Loucy (cell line): ENCODE data around the gene RBBP5.

Experiments used
- H2AFZ ChIP-seq: fragments of 200-600 bp; sonication (generic); 2 replicates; pipeline ENCODE4 v1.6.0; 2016; ENCODE audit warnings: antibody characterized with exemption, mild to moderate bottlenecking, low read length, moderate library complexity
- H3F3A ChIP-seq: fragments of 200-600 bp; 2 replicates; pipeline ENCODE4 v1.6.0; 2016; ENCODE audit warnings: antibody characterized with exemption, low read depth, mild to moderate bottlenecking
- H3K27me3 ChIP-seq: fragments of 200-600 bp; sonication (generic); 2 replicates; pipeline ENCODE4 v1.6.1; 2014; ENCODE audit warnings: low read length, mild to moderate bottlenecking; ENCODE audit not compliant: insufficient read depth, poor library complexity, severe bottlenecking
- H3K36me3 ChIP-seq: fragments of 200-600 bp; sonication (generic); 2 replicates; pipeline ENCODE4 v1.6.1; 2016; ENCODE audit warnings: low read length; ENCODE audit not compliant: insufficient read depth
- H3K4me1 ChIP-seq: fragments of 200-600 bp; sonication (generic); 2 replicates; pipeline ENCODE4 v1.5.1; 2014; ENCODE audit warnings: low read length, mild to moderate bottlenecking; ENCODE audit not compliant: insufficient read depth, poor library complexity, severe bottlenecking
- H3K4me2 ChIP-seq: fragments of 200-600 bp; sonication (generic); 2 replicates; pipeline ENCODE4 v1.6.0; 2014; ENCODE audit warnings: antibody characterized with exemption, low read length, low read depth, mild to moderate bottlenecking; ENCODE audit not compliant: poor library complexity, severe bottlenecking
- H3K4me3 ChIP-seq: fragments of 200-600 bp; sonication (generic); 2 replicates; pipeline ENCODE4 v1.5.1; 2014; ENCODE audit warnings: low read length, mild to moderate bottlenecking, mixed read lengths; ENCODE audit not compliant: poor library complexity, severe bottlenecking
- H3K79me2 ChIP-seq: fragments of 200-600 bp; sonication (generic); 2 replicates; pipeline ENCODE4 v1.6.1; 2014; ENCODE audit warnings: low read length; ENCODE audit not compliant: insufficient read depth
- H3K9ac ChIP-seq: fragments of 200-600 bp; sonication (generic); 2 replicates; pipeline ENCODE4 v1.6.0; 2014; ENCODE audit warnings: mild to moderate bottlenecking, low read depth, low read length, moderate library complexity; ENCODE audit not compliant: poor library complexity, severe bottlenecking
- H3K9me2 ChIP-seq: fragments of 200-600 bp; sonication (generic); replicated peaks from 2 replicates; pipeline ENCODE4 v1.6.1; 2016; ENCODE audit warnings: low read depth, low read length, mixed read lengths
- H3K9me3 ChIP-seq: fragments of 200-600 bp; sonication (generic); 2 replicates; pipeline ENCODE4 v1.6.1; 2014; ENCODE audit warnings: mild to moderate bottlenecking, antibody characterized with exemption, low read length, low read depth; ENCODE audit not compliant: insufficient read depth
- H4K20me1 ChIP-seq: fragments of 200-600 bp; sonication (generic); 2 replicates; pipeline ENCODE4 v1.6.0; 2014; ENCODE audit warnings: antibody characterized with exemption, low read length, mild to moderate bottlenecking; ENCODE audit not compliant: insufficient read depth, poor library complexity, severe bottlenecking
- EZH2phosphoT487 ChIP-seq: fragments of 200-600 bp; IDR thresholded peaks from 2 replicates; pipeline ENCODE4 v1.6.1; 2018; ENCODE audit warnings: antibody characterized with exemption, mild to moderate bottlenecking, moderate library complexity, borderline replicate concordance
- TF ChIP-seq, protein P1 (sequence below): fragments of 200-600 bp; sonication (generic); conservative IDR thresholded peaks from 2 replicates; pipeline ENCODE4 v1.5.1; 2014; ENCODE audit warnings: mild to moderate bottlenecking, antibody characterized with exemption, low read length

The RBBP5 gene

DNA sequence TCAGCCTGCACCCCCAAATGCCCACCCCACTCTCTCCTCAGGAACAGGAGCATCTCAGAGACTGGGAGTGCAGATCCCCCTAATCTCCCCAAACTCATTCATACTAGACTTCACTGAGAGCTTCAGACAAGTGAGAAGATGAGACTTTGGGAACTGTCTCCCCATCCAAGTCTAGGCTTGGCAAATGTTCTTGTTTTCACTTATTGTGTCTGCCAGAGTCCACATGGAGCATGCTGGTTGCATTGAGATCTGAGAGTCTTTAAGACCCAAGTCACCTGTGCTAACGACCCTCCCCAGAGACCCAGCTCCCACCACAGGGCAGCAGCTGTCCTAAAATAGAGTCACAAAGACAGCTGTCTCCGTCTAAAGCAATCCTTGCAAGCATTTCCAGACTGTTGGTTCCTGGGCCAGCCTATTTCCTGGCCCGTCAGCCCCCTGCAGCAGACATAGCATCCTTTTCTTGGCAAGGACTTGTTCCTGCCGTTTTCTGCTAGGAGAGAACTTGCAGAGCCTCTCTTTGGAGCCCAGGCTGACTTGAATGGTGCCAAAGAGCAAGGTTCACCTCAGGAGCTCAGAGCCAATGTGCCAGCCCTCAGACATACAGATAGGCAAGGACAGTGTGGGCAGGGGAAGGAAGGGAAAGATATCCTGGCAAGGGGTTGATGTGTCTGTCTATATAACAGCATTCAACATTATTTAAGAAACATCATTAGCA, 80.6 kb downstream of the RBBP5 start:
- Histone ChIP-seq H3K4me3 (no peak overlapping the region), H2AFZ (no peak overlapping the region), H3K9me3 (no peaks in the 10 kb centered on the region), H3K36me3 (no peaks in the 10 kb centered on the region), H3K9me2 (no peaks in the 10 kb centered on the region), H3F3A (no peaks in the 10 kb centered on the region), H3K9ac (no peak overlapping the region), H3K4me2 (no peak overlapping the region), H4K20me1 (no peaks in the 10 kb centered on the region), H3K4me1 (no peaks in the 10 kb centered on the region), H3K79me2 (no peaks in the 10 kb centered on the region), H3K27me3 (no peaks in the 10 kb centered on the region)
- TF ChIP-seq, protein P1, sequence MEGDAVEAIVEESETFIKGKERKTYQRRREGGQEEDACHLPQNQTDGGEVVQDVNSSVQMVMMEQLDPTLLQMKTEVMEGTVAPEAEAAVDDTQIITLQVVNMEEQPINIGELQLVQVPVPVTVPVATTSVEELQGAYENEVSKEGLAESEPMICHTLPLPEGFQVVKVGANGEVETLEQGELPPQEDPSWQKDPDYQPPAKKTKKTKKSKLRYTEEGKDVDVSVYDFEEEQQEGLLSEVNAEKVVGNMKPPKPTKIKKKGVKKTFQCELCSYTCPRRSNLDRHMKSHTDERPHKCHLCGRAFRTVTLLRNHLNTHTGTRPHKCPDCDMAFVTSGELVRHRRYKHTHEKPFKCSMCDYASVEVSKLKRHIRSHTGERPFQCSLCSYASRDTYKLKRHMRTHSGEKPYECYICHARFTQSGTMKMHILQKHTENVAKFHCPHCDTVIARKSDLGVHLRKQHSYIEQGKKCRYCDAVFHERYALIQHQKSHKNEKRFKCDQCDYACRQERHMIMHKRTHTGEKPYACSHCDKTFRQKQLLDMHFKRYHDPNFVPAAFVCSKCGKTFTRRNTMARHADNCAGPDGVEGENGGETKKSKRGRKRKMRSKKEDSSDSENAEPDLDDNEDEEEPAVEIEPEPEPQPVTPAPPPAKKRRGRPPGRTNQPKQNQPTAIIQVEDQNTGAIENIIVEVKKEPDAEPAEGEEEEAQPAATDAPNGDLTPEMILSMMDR, result no peak
- no peak for TF ChIP-seq EZH2phosphoT487

DNA sequence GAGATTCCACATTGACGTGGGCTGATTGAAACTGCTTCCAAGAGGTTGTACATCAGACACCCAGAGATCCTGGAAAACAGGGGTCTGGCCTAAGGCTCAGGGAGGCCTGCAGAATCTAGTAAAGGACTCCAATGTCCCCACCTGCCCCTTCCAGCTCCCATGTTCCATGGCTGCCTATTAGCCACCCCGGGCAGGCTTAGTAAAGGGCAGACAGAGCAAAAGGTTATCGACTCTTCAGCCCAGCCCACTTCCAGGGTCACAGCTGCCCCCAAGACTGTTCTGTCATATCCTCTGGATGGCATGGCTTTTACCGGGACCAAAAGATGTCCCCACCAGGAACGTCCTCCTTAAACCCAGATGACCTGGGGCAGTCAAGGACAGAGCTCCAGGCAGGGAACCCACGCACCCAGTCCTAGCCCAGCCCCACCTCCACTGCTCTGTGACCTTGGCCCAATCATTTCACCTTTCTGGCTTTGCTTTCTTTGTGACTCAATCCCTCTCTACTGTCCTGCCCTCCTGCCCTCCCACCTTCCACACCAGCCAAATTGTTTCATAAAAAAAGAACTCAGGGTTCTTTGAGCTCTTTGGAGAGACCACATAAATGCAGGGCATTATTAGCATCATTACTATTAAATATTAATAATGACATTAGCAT, 83.5 kb downstream of the RBBP5 start:
- Histone ChIP-seq H3K9me2 (no peaks in the 10 kb centered on the region), H2AFZ (no peak overlapping the region), H3K4me3 (no peak overlapping the region), H3K36me3 (no peaks in the 10 kb centered on the region), H4K20me1 (no peaks in the 10 kb centered on the region), H3K9ac (no peak overlapping the region), H3K4me2 (no peak overlapping the region), H3K27me3 (no peaks in the 10 kb centered on the region), H3K79me2 (no peaks in the 10 kb centered on the region), H3K4me1 (no peaks in the 10 kb centered on the region), H3F3A (no peaks in the 10 kb centered on the region), H3K9me3 (no peaks in the 10 kb centered on the region)
- no peak for TF ChIP-seq EZH2phosphoT487
- TF ChIP-seq, protein P1, result no peak

DNA sequence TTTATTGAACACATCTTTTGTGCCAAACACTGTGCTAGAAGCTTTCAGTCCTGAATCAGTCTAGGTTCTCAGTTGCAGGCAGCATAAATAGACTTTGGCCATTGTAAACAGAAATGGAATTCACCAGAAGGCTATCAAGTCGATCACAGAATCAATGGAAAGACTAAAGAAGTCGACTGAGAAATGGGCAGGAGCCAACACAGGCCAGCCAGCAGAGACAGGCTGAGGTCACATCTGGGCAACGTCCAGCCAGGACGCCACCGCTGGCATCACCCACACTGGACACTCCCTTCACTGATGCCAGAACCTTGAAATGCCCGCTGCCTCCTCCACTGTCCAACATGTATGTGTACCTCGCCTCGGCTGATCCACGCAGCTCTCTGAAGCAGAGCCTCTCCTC, 84.2 kb downstream of the RBBP5 start:
- Histone ChIP-seq H3K79me2 (no peaks in the 10 kb centered on the region), H3K9me2 (no peaks in the 10 kb centered on the region), H3K27me3 (no peaks in the 10 kb centered on the region), H3K4me1 (no peaks in the 10 kb centered on the region), H3K9me3 (no peaks in the 10 kb centered on the region), H3K4me3 (no peak overlapping the region), H3F3A (no peaks in the 10 kb centered on the region), H3K36me3 (no peaks in the 10 kb centered on the region), H2AFZ (no peak overlapping the region), H4K20me1 (no peaks in the 10 kb centered on the region), H3K4me2 (no peak overlapping the region), H3K9ac (no peak overlapping the region)
- no peak for TF ChIP-seq EZH2phosphoT487
- TF ChIP-seq, protein P1, result no peak
